LNCaP clone FGC (cell line): ENCODE data around the gene OR52L1.

Experiments used
- DNase-seq: peaks from one replicate; pipeline ENCODE4 v3.0.0-alpha.2; 2011; ENCODE audit warnings: low read depth
- H3K4me3 ChIP-seq: 2 replicates; pipeline ENCODE4 v1.5.1; 2011; ENCODE audit warnings: mild to moderate bottlenecking, low read depth, low read length, control low read depth
- TF ChIP-seq, protein P1 (sequence below): IDR thresholded peaks from 2 replicates; pipeline ENCODE4 v1.5.1; 2012; ENCODE audit warnings: mild to moderate bottlenecking; ENCODE audit not compliant: control insufficient read depth, insufficient read depth; ENCODE audit errors: extremely low read depth

The OR52L1 gene

DNA sequence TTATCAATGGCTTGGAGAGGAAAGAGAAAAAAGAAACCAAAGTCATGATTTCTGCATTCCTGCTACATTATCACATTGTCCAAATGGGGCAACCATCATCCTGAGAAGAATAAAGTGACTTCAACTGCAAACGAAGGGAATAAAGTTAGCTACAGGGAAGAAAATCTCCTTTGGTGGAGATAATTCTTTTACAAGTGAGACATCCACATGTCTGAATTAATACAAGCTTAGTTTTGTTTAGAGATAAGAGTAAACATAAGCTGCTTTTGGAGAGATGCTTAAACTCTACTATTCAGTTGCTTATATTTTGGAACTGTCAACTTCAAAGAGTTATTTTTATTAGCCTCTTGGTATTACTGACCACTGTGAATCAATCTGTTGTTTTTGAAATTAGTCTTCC is at the start of gene OR52L1:
Gene OR52L1, minus strand, starts transcription at position 101 of the 400 bp plus-strand sequence. Its CDS starts 55 bp downstream, at position 46.
- no peak for DNase-seq
- no peak within 1 kb of the TSS for H3K4me3 ChIP-seq
- TF ChIP-seq, protein P1, sequence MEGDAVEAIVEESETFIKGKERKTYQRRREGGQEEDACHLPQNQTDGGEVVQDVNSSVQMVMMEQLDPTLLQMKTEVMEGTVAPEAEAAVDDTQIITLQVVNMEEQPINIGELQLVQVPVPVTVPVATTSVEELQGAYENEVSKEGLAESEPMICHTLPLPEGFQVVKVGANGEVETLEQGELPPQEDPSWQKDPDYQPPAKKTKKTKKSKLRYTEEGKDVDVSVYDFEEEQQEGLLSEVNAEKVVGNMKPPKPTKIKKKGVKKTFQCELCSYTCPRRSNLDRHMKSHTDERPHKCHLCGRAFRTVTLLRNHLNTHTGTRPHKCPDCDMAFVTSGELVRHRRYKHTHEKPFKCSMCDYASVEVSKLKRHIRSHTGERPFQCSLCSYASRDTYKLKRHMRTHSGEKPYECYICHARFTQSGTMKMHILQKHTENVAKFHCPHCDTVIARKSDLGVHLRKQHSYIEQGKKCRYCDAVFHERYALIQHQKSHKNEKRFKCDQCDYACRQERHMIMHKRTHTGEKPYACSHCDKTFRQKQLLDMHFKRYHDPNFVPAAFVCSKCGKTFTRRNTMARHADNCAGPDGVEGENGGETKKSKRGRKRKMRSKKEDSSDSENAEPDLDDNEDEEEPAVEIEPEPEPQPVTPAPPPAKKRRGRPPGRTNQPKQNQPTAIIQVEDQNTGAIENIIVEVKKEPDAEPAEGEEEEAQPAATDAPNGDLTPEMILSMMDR = no peak

DNA sequence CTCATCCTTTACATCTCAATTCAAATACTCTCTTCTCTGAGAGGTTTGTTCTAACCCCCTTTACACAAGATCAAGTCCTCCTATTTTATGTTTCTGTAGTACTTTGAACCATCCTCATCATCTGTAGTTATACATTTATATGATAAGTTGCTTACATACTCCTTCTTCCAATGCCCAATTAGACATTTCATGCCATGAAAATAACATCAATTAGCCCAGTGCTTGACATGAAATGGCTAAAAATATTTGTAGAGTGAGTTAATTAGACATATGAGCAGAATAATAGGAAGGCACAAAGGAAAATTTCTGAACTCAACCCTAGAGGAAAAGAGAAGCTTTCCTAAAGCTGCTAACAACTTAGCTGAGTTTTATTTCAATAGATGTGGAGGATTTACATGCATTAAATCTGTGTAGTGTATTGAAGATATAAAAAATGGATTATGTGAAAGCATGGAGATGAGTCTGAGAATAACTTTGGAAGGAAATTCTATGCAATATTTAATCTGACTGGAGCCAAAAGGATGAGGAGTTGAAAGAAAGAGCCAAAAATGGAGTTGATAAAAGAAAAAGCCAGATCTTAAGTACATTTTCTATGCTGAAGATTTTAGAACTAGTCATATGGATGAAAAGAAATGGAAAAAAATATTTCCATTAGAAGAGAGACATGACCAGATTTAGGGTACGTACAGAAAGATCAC is 44.1 kb upstream of the OR52L1 start, which contains the start of gene OR56A1:
Gene OR56A1, minus strand, starts transcription at position 51 of the 698 bp plus-strand sequence. CDS start 3,066 bp downstream, outside the sequence.
- H3K4me3 ChIP-seq = no peak within 1 kb of the TSS
- TF ChIP-seq, protein P1 = no peak
- DNase-seq = no peak

DNA sequence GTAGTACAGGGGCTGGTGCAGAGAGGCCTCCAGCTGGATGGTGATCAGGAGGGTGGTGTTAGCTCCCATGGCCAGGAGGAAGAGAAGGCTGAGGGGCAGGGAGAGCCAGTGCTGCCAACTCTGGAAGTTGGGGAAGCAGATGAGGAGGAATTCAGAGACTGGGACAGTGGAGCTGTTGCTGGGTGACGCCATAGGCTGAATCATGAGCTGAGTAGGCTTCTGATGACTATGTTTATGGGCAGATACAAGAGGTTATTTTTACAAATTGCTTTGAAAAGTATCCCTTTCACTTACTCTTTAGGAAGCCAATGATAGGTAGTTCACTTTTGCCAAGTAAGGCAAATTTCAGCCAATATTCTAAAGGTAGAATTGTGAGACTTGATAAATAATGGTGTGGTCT is 40.7 kb upstream of the OR52L1 start:
- TF ChIP-seq, protein P1 = no peak
- DNase-seq = no peak

DNA sequence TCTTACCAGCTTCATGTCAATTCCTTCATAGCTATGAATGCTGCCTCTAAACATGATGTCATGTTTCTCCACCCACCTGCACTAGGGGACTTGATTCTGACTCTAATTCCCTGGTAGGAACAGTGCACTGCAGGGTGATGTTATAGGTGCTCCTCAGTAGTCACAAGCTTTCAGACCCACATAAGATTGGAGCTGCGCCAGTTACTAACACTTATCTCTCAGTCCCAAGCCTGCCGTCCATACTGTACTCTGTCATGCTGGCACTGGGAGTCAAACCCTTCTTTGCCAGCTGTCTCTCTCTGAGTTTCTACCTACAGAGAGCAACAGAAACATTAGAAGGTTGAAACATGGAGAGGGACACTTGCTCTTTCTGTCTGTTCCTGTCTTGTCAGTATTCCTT is 38.3 kb upstream of the OR52L1 start:
- DNase-seq = no peak
- H3K4me3 ChIP-seq = no peak overlapping the region
- TF ChIP-seq, protein P1 = no peak

More for the DNA sequence above, 40.7 kb upstream of the OR52L1 start:
- no peak overlapping the region for H3K4me3 ChIP-seq

DNA sequence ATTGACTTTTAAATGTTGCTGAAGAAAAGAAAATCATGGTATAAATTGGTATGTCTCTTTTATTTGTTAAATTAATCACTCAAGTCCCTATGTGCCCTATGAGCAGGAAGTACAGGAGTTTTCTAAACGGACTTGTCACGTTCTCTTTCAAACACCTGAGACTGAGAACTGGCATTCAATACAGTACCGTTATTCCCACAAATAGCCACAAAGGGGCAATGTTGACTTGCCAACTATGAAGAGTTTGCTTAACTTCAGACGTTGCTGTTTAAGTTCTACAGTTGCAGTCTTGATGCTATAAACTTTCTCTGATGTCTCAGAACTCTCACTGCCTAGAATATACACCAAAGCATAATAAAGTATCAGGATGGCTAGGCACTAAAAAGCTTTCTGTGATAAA is 36.2 kb upstream of the OR52L1 start:
- peak; percentile 34 for DNase-seq
- TF ChIP-seq, protein P1 = peak; percentile 83
- H3K4me3 ChIP-seq = no peak overlapping the region

DNA sequence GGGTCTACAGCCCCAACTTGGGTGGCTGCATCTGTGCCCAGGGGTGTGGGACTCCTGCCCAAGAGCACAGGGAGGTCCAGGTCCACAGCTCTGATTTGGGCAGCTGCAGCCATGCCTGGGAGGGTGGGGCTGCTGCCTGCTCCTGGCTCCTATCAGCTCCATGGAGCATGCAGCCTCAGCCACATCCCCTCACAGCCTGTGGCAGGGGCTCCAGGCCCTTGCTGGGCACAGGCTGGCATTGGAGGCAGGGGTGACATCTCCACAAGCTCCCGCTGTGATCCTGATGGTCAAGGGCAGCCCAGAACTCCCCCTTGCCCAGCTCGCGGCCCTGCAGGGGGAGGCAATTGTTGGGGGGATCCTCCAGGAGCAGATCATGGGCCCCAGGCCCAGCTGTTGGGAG is 26.3 kb upstream of the OR52L1 start:
- DNase-seq = no peak
- TF ChIP-seq, protein P1 = no peak
- no peak overlapping the region for H3K4me3 ChIP-seq
